Measurements from ENCODE around the gene ERC2.

The ERC2 gene

DNA sequence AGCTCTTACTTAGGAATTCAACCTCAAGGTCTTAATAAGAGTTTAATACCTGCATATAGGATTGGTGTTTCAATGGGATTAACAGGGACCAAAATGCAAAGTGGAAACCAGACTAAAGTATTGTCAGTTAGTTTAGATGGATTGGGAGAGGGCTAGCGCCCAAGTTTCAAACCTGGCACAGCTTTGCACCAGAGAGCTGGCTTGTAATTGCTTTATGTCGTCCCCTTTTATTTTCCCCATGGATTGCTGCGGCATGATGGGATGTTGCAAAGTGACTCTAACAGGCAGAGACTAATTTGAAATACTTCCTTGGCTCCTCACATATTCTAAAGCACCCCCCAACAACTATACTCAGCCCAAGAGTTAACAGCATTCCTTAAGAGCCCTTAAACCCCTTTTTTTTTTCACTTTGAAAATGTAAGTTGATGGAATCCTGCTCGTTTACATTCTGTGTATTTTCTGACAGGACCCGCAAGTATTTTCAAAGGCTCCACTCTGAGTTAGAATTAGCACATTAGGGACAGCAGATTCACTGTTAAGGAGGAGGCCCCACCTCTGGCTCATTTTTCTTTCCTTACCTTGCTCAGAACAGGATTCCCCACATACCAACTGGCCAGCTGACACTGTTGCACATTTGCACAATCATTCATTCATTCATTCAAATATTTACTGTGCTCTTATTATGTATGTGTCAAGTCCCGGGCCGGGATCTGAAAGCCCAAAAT lies 214.2 kb downstream of the ERC2 start (continued):
- no peak for TF ChIP-seq PRDM10 (tag by site-specific recombination; IDR thresholded peaks at IDR 0.05)
- TF ChIP-seq OVOL3 (tag by site-specific recombination; IDR thresholded peaks at IDR 0.05), result no peak
- TF ChIP-seq YY2 (tag by site-specific recombination; IDR thresholded peaks at IDR 0.05), result no peak

DNA sequence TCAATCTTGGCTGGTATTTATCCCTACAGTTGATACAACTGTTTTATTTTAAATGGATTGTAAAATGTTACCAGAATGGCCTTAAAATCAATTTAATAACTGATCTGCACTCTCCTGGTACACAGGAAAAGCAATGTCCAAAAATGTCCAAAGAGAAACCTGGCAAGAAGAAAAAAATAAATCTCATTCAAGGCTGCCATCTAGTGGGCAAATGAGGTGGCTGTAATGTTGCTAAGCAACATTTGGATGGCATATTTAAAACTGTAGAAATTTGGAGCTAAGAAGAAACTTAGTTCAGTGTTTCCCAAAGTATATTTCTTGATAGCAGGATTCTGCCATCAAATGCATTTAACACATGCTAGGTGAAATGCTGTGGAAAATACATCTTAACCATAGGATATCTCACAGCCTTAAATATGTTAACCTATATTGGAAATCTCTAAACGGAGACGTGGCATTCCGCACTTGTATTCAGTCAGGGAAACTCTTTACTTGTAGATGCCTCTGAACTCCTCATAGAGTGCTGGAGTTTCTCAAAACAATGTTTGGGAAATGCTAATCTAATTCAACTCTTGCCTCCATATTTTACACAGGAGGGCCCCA lies 216.8 kb downstream of the ERC2 start:
- ChIA-PET CTCF (interaction anchor here (0.6 to 3.7 kb wide), 26 partner anchors 9 to 1398 kb away, joined by 3 to 18 read pairs (median 4); no protein-coding TSS in a partner anchor), POLR2A (no interaction called here)

DNA sequence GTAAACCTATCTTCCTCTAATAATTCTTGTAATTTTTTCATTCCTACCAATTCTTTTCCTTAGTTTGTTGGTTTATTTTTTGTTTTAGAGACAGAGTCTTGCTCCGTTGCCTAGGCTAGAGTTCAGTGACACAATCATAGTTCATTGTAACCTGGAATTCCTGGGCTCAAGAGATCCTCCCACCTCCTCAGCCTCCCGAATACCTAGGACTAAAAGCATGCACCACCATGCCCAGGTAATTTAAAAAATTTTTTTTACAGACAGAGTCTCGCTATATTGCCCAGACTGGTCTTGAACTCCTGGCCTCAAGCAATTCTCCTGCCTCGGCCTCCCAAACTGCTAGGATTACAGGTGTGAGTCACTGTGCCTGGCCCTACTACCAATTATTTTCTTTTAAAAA lies 220.2 kb downstream of the ERC2 start:
- CTCF ChIA-PET, result no interaction called here
- Histone ChIP-seq H3K4me1 (ENCODE audit: control insufficient read depth, insufficient read depth, low read length) (no peaks in the 10 kb centered on the region), H3K27ac (ENCODE audit: extremely low read depth, low read depth, low read length) (no peak overlapping the region), H3K36me3 (ENCODE audit: control insufficient read depth in 2 of 2, insufficient read depth in 1 of 2, low read length in 2 of 2) (no peaks in the 10 kb centered on the region), H3K9me3 (ENCODE audit: control insufficient read depth, insufficient read depth, low read depth, low read length) (no peaks in the 10 kb centered on the region), H3K4me3 (ENCODE audit: low read depth, low read length) (no peak overlapping the region)
- POLR2A ChIA-PET, result no interaction called here
- TF ChIP-seq, protein P1, sequence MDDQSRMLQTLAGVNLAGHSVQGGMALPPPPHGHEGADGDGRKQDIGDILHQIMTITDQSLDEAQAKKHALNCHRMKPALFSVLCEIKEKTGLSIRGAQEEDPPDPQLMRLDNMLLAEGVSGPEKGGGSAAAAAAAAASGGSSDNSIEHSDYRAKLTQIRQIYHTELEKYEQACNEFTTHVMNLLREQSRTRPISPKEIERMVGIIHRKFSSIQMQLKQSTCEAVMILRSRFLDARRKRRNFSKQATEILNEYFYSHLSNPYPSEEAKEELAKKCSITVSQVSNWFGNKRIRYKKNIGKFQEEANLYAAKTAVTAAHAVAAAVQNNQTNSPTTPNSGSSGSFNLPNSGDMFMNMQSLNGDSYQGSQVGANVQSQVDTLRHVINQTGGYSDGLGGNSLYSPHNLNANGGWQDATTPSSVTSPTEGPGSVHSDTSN (CRISPR knock-in tag; IDR thresholded peaks at IDR 0.05), result no peak
- TF ChIP-seq ZNF140 (tag by site-specific recombination; IDR thresholded peaks at IDR 0.05) (no peak), ZEB2 (tag by site-specific recombination; IDR thresholded peaks at IDR 0.05) (no peak), ZNF174 (tag by site-specific recombination; IDR thresholded peaks at IDR 0.05) (no peak), ZFP37 (tag by site-specific recombination; IDR thresholded peaks at IDR 0.05) (no peak), ZNF248 (tag by site-specific recombination; IDR thresholded peaks at IDR 0.05) (no peak), ZNF112 (tag by site-specific recombination; IDR thresholded peaks at IDR 0.05) (no peak), TRIM28 (IDR thresholded peaks at IDR 0.05; ENCODE audit: borderline replicate concordance, low read length) (no peak), ZNF239 (tag by site-specific recombination; IDR thresholded peaks at IDR 0.05) (no peak)
- TF ChIP-seq, protein P2, sequence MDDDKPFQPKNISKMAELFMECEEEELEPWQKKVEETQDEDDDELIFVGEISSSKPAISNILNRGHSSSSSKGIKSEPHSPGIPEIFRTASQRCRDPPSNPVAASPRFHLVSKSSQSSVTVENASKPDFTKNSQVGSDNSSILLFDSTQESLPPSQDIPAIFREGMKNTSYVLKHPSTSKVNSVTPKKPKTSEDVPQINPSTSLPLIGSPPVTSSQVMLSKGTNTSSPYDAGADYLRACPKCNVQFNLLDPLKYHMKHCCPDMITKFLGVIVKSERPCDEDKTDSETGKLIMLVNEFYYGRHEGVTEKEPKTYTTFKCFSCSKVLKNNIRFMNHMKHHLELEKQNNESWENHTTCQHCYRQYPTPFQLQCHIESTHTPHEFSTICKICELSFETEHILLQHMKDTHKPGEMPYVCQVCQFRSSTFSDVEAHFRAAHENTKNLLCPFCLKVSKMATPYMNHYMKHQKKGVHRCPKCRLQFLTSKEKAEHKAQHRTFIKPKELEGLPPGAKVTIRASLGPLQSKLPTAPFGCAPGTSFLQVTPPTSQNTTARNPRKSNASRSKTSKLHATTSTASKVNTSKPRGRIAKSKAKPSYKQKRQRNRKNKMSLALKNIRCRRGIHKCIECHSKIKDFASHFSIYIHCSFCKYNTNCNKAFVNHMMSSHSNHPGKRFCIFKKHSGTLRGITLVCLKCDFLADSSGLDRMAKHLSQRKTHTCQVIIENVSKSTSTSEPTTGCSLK (tag by site-specific recombination; IDR thresholded peaks at IDR 0.05), result no peak

More for the DNA sequence above, 216.8 kb downstream of the ERC2 start:
- TF ChIP-seq ZFP37 (tag by site-specific recombination; IDR thresholded peaks at IDR 0.05) (no peak), ZNF660 (tag by site-specific recombination; IDR thresholded peaks at IDR 0.05) (peak; percentile 45; the same call in 1 of the 2 replicates), ZNF692 (tag by site-specific recombination; IDR thresholded peaks at IDR 0.05) (no peak), ZNF654 (tag by site-specific recombination; IDR thresholded peaks at IDR 0.05; ENCODE audit: low read depth) (peak; percentile 82), ZBTB17 (tag by site-specific recombination; IDR thresholded peaks at IDR 0.05) (0 out of 2 replicates have a peak, but pooled peaks have one; percentile 20)
- TF ChIP-seq, protein P3, sequence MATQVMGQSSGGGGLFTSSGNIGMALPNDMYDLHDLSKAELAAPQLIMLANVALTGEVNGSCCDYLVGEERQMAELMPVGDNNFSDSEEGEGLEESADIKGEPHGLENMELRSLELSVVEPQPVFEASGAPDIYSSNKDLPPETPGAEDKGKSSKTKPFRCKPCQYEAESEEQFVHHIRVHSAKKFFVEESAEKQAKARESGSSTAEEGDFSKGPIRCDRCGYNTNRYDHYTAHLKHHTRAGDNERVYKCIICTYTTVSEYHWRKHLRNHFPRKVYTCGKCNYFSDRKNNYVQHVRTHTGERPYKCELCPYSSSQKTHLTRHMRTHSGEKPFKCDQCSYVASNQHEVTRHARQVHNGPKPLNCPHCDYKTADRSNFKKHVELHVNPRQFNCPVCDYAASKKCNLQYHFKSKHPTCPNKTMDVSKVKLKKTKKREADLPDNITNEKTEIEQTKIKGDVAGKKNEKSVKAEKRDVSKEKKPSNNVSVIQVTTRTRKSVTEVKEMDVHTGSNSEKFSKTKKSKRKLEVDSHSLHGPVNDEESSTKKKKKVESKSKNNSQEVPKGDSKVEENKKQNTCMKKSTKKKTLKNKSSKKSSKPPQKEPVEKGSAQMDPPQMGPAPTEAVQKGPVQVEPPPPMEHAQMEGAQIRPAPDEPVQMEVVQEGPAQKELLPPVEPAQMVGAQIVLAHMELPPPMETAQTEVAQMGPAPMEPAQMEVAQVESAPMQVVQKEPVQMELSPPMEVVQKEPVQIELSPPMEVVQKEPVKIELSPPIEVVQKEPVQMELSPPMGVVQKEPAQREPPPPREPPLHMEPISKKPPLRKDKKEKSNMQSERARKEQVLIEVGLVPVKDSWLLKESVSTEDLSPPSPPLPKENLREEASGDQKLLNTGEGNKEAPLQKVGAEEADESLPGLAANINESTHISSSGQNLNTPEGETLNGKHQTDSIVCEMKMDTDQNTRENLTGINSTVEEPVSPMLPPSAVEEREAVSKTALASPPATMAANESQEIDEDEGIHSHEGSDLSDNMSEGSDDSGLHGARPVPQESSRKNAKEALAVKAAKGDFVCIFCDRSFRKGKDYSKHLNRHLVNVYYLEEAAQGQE (tag by site-specific recombination; IDR thresholded peaks at IDR 0.05), result no peak
- H3K4me3 ChIP-seq (ENCODE audit: low read depth, low read length), result no peak overlapping the region
- no peaks in the 10 kb centered on the region for H3K36me3 ChIP-seq (ENCODE audit: control insufficient read depth in 2 of 2, insufficient read depth in 1 of 2, low read length in 2 of 2)
- H3K4me1 ChIP-seq (ENCODE audit: control insufficient read depth, insufficient read depth, low read length), result no peaks in the 10 kb centered on the region
- no peaks in the 10 kb centered on the region for H3K9me3 ChIP-seq (ENCODE audit: control insufficient read depth, insufficient read depth, low read depth, low read length)
- no peak overlapping the region for H3K27ac ChIP-seq (ENCODE audit: extremely low read depth, low read depth, low read length)

All from HEK293 (cell line).